Astrocyte (in vitro differentiated cells and primary cell): ENCODE data around the gene IL21R. TPM values are rescaled to one million over a fixed set of nuclear protein-coding genes. Genes with fewer than 3 reads are reported as not detected.
A peak's percentile ranks its signal among the peaks of the same experiment; 100 is the strongest.

ENCODE experiments used
- DNase-seq: peaks from one replicate; pipeline ENCODE4 v3.0.0-alpha.2; 2010; ENCODE audit warnings: low read depth
- FAIRE-seq: peaks from 2 replicates; lab custom pipeline; 2011; peaks lifted over from hg19 to GRCh38; lab: Jason Lieb, UNC
- H2AFZ ChIP-seq: 2 replicates; pipeline ENCODE4 v1.6.0; 2012; ENCODE audit warnings: low read depth, low read length, inconsistent platforms
- H3K27ac ChIP-seq: 2 replicates; pipeline ENCODE4 v1.5.1; 2011; ENCODE audit warnings: low read depth, low read length, inconsistent platforms
- H3K27me3 ChIP-seq: 2 replicates; pipeline ENCODE4 v1.6.0; 2011; ENCODE audit warnings: low read length, inconsistent platforms; ENCODE audit not compliant: insufficient read depth
- H3K36me3 ChIP-seq: 2 replicates; pipeline ENCODE4 v1.5.1; 2011; ENCODE audit warnings: low read length, inconsistent platforms; ENCODE audit not compliant: insufficient read depth
- H3K4me1 ChIP-seq: 2 replicates; pipeline ENCODE4 v1.5.1; 2011; ENCODE audit warnings: low read length, inconsistent platforms; ENCODE audit not compliant: insufficient read depth
- H3K4me2 ChIP-seq: 2 replicates; pipeline ENCODE4 v1.6.0; 2012; ENCODE audit warnings: low read length, inconsistent platforms
- H3K4me3 ChIP-seq: 2 replicates; pipeline ENCODE4 v1.5.1; 2011; ENCODE audit warnings: low read depth, mild to moderate bottlenecking, low read length, inconsistent platforms; ENCODE audit not compliant: insufficient read depth
- H3K79me2 ChIP-seq: 2 replicates; pipeline ENCODE4 v1.6.0; 2012; ENCODE audit warnings: mild to moderate bottlenecking, low read length, inconsistent platforms; ENCODE audit not compliant: insufficient read depth
- H3K9ac ChIP-seq: 2 replicates; pipeline ENCODE4 v1.6.0; 2012; ENCODE audit warnings: mild to moderate bottlenecking, low read length, inconsistent platforms
- H3K9me3 ChIP-seq: 2 replicates; pipeline ENCODE4 v1.5.1; 2012; ENCODE audit warnings: low read depth, mild to moderate bottlenecking, low read length, inconsistent platforms; ENCODE audit not compliant: insufficient read depth
- H4K20me1 ChIP-seq: 2 replicates; pipeline ENCODE4 v1.6.0; 2012; ENCODE audit warnings: low read length, inconsistent platforms; ENCODE audit not compliant: insufficient read depth
- H3K27ac Mint-ChIP-seq: one replicate; pipeline ENCODE4 v1.8.0; 2021; ENCODE audit warnings: mild to moderate bottlenecking, mixed read lengths; ENCODE audit not compliant: unreplicated experiment
- H3K27me3 Mint-ChIP-seq: one replicate; pipeline ENCODE4 v1.8.0; 2021; ENCODE audit warnings: low read depth, mixed read lengths; ENCODE audit not compliant: unreplicated experiment
- H3K36me3 Mint-ChIP-seq: one replicate; pipeline ENCODE4 v1.8.0; 2021; ENCODE audit warnings: low read depth, mixed read lengths; ENCODE audit not compliant: unreplicated experiment
- H3K4me1 Mint-ChIP-seq: one replicate; pipeline ENCODE4 v1.8.0; 2021; ENCODE audit warnings: low read depth, mixed read lengths; ENCODE audit not compliant: unreplicated experiment
- H3K4me3 Mint-ChIP-seq: one replicate; pipeline ENCODE4 v1.8.0; 2021; ENCODE audit warnings: mild to moderate bottlenecking, moderate library complexity, mixed read lengths; ENCODE audit not compliant: unreplicated experiment
- H3K9me3 Mint-ChIP-seq: one replicate; pipeline ENCODE4 v1.8.0; 2021; ENCODE audit warnings: mild to moderate bottlenecking, mixed read lengths; ENCODE audit not compliant: unreplicated experiment
- EZH2 ChIP-seq: IDR thresholded peaks from 2 replicates; pipeline ENCODE4 v1.6.1; 2012; ENCODE audit warnings: mild to moderate bottlenecking, low read length, inconsistent platforms; ENCODE audit not compliant: insufficient read depth
- total RNA-seq: library from RNA; stranded (reverse); gene quantifications from 2 replicates; pipeline ENCODE4 v1.2.1, GENCODE V29; 2021
- TF ChIP-seq, protein P1 (sequence below): IDR thresholded peaks from 2 replicates; pipeline ENCODE4 v1.5.1; 2011; ENCODE audit warnings: low read depth, mild to moderate bottlenecking, inconsistent platforms, low read length, moderate library complexity; ENCODE audit not compliant: insufficient read depth

IL21R gene
- total RNA-seq, 1 donor from 2014 or later: 1.8 TPM

DNA sequence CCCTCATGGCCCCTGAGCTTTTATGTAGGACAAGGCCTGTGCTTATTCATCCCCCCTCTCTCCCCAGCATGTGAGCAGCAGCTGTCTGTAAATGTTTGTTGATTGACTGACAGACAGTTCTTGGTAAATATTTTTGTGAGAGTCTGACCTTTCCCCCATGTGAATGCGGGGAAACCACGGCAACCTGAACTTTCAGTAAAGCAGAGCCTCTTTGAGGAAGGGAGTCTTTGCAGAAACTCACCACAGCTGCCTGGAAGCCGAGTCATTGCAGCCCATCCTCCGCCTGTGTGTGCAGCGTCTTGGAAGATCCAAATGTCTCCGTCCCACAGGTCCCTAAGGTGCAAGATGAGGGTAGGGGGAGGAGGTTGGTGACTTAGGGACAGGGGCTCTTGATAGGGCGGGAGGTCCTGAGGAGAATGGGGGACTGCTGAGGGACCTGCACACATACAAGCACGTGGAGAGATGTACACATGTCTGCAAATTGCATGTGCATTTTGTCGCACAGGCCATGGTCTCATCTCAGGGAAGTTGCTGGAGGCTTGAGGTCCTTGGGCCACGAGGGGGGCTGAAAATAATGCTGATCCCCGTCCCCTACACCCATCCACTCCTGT, 23.0 kb upstream of the IL21R start:
- H3K79me2 ChIP-seq: no peaks in the 10 kb centered on the region
- H3K9me3 ChIP-seq: peaks cover 6% of the 10 kb centered on the region
- H3K27me3 Mint-ChIP-seq: peaks cover 10% of the 10 kb centered on the region
- peak overlapping the region; percentile 46 for H3K4me3 Mint-ChIP-seq
- H3K9me3 Mint-ChIP-seq: peaks cover under 1% of the 10 kb centered on the region
- H3K4me2 ChIP-seq: no peak overlapping the region
- peak overlapping the region; percentile 43 for H3K27ac Mint-ChIP-seq
- no peak for DNase-seq
- H3K27ac ChIP-seq: no peak overlapping the region
- H3K27me3 ChIP-seq: no peaks in the 10 kb centered on the region
- no peak for FAIRE-seq
- peaks cover 10% of the 10 kb centered on the region for H3K4me1 Mint-ChIP-seq
- H3K4me3 ChIP-seq: no peak overlapping the region
- no peaks in the 10 kb centered on the region for H4K20me1 ChIP-seq
- TF ChIP-seq, protein P1, sequence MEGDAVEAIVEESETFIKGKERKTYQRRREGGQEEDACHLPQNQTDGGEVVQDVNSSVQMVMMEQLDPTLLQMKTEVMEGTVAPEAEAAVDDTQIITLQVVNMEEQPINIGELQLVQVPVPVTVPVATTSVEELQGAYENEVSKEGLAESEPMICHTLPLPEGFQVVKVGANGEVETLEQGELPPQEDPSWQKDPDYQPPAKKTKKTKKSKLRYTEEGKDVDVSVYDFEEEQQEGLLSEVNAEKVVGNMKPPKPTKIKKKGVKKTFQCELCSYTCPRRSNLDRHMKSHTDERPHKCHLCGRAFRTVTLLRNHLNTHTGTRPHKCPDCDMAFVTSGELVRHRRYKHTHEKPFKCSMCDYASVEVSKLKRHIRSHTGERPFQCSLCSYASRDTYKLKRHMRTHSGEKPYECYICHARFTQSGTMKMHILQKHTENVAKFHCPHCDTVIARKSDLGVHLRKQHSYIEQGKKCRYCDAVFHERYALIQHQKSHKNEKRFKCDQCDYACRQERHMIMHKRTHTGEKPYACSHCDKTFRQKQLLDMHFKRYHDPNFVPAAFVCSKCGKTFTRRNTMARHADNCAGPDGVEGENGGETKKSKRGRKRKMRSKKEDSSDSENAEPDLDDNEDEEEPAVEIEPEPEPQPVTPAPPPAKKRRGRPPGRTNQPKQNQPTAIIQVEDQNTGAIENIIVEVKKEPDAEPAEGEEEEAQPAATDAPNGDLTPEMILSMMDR: no peak
- TF ChIP-seq EZH2: no peak
- H3K9ac ChIP-seq: no peak overlapping the region
- H3K4me1 ChIP-seq: peaks cover 5% of the 10 kb centered on the region
- no peak overlapping the region for H2AFZ ChIP-seq
- H3K36me3 ChIP-seq: no peaks in the 10 kb centered on the region
- no peaks in the 10 kb centered on the region for H3K36me3 Mint-ChIP-seq

- Histone ChIP-seq H3K4me3 (no peak overlapping the region), H3K9me3 (peaks cover 9% of the 10 kb centered on the region), H3K4me1 (peaks cover 5% of the 10 kb centered on the region), H3K79me2 (no peaks in the 10 kb centered on the region), H3K27me3 (no peaks in the 10 kb centered on the region), H3K36me3 (no peaks in the 10 kb centered on the region), H2AFZ (no peak overlapping the region), H4K20me1 (no peaks in the 10 kb centered on the region), H3K9ac (no peak overlapping the region), H3K4me2 (no peak overlapping the region), H3K27ac (no peak overlapping the region)
- H3K9me3 Mint-ChIP-seq: peaks cover 8% of the 10 kb centered on the region
- no peak for DNase-seq
- H3K4me3 Mint-ChIP-seq: no peak overlapping the region
- TF ChIP-seq EZH2: no peak
- TF ChIP-seq, protein P1: no peak
- no peaks in the 10 kb centered on the region for H3K36me3 Mint-ChIP-seq
- H3K27ac Mint-ChIP-seq: no peak overlapping the region
- H3K27me3 Mint-ChIP-seq: peaks cover 15% of the 10 kb centered on the region
- peaks cover 10% of the 10 kb centered on the region for H3K4me1 Mint-ChIP-seq
- no peak for FAIRE-seq
These were observed 22.1 kb upstream of the IL21R start for GRCh38 chr16:27379919-27380318.

DNA sequence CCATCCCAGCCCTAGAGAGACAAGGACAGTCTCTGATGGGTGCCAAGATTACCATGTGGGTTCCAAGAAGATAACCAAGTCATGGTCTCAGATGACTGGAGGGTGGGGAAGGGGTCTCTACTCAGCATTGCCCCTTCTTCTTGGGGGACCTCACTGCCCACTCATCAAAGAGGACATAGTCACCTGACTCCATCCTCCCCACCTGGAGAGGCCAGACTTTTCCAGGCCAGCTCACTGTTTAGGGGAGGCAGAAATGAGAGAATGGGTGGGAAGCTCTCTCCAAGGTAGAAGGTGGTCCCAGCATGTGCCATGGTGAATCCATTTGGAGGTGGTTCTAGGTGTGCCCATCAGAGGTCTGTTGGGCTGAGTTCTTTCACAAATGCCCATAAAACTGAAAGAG, 20.7 kb upstream of the IL21R start:
- peaks cover 5% of the 10 kb centered on the region for H3K4me1 ChIP-seq
- DNase-seq (no peak), FAIRE-seq (no peak)
- Mint-ChIP-seq H3K27ac (no peak overlapping the region), H3K36me3 (no peaks in the 10 kb centered on the region), H3K4me3 (no peak overlapping the region), H3K27me3 (peaks cover 15% of the 10 kb centered on the region), H3K9me3 (peaks cover 8% of the 10 kb centered on the region), H3K4me1 (peaks cover 10% of the 10 kb centered on the region)
- TF ChIP-seq, protein P1: no peak
- TF ChIP-seq EZH2: no peak
- H3K27ac ChIP-seq: no peak overlapping the region
- peaks cover 9% of the 10 kb centered on the region for H3K9me3 ChIP-seq
- H4K20me1 ChIP-seq: no peaks in the 10 kb centered on the region
- H3K79me2 ChIP-seq: no peaks in the 10 kb centered on the region
- no peak overlapping the region for H3K4me3 ChIP-seq
- no peaks in the 10 kb centered on the region for H3K27me3 ChIP-seq
- H3K9ac ChIP-seq: no peak overlapping the region
- H2AFZ ChIP-seq: no peak overlapping the region
- H3K4me2 ChIP-seq: no peak overlapping the region
- no peaks in the 10 kb centered on the region for H3K36me3 ChIP-seq
